IMR-90 (cell line): ENCODE data around the gene SCIN. TPM values are rescaled to one million over a fixed set of nuclear protein-coding genes. Genes with fewer than 3 reads are reported as not detected.

ENCODE experiments used
- ATAC-seq: fragments of 200-7000 bp; cut with Tn5 transposase; 2 replicates; pipeline ENCODE4 v1.9.1; 2020; ENCODE audit warnings: low read depth, mild to moderate bottlenecking, moderate library complexity
- BruUV-seq: library from RNA; stranded (reverse); fragments of 400-500 nt; replicated peaks from 2 replicates; lab custom pipeline; 2021; lab: Mats Ljungman, UMichigan
- CTCF ChIA-PET: fragments of 300-600 bp; formaldehyde crosslinking; extraction: SDS; loops from one replicate; lab custom pipeline; 2021; ENCODE audit warnings: antibody characterized with exemption; lab: Yijun Ruan, JAX
- POLR2A ChIA-PET: fragments of 300-600 bp; sonication (Branson Sonifier 250); formaldehyde crosslinking; loops from one replicate; lab custom pipeline; 2022; ENCODE audit warnings: antibody characterized with exemption; ENCODE audit not compliant: unreplicated experiment; lab: Charles Lee
- DNase-seq: peaks from one replicate; pipeline ENCODE4 v3.0.0; 2013
- H2AFZ ChIP-seq: replicated peaks from 2 replicates; pipeline ENCODE3; 2013; ENCODE audit warnings: low read length, mild to moderate bottlenecking; ENCODE audit not compliant: poor library complexity
- H2AK5ac ChIP-seq: 2 replicates; pipeline ENCODE4 v1.6.1; 2013; ENCODE audit warnings: low read depth, low read length, inconsistent platforms
- H2AK9ac ChIP-seq: replicated peaks from 2 replicates; pipeline ENCODE3; 2013; ENCODE audit warnings: mild to moderate bottlenecking, low read depth, low read length, moderate library complexity; ENCODE audit not compliant: poor library complexity
- H2BK120ac ChIP-seq: 2 replicates; pipeline ENCODE4 v1.6.1; 2013; ENCODE audit warnings: low read depth, low read length, inconsistent platforms
- H2BK15ac ChIP-seq: 3 replicates; pipeline ENCODE4 v1.6.1; 2013; ENCODE audit warnings: low read depth, low read length, inconsistent platforms
- H2BK20ac ChIP-seq: 2 replicates; pipeline ENCODE4 v1.6.1; 2013; ENCODE audit warnings: low read depth, mild to moderate bottlenecking, inconsistent platforms, low read length, moderate library complexity
- H2BK5ac ChIP-seq: 2 replicates; pipeline ENCODE4 v1.6.1; 2013; ENCODE audit warnings: mild to moderate bottlenecking, low read depth, low read length, inconsistent platforms; ENCODE audit not compliant: poor library complexity, severe bottlenecking
- H3K14ac ChIP-seq: replicated peaks from 2 replicates; pipeline ENCODE4 v1.6.1; 2013; ENCODE audit warnings: low read depth, low read length, inconsistent platforms
- H3K18ac ChIP-seq: 2 replicates; pipeline ENCODE4 v1.6.1; 2013; ENCODE audit warnings: low read depth, low read length, control low read depth
- H3K23ac ChIP-seq: 2 replicates; pipeline ENCODE4 v1.6.1; 2013; ENCODE audit warnings: low read depth, low read length, inconsistent platforms
- H3K27ac ChIP-seq: 2 replicates; pipeline ENCODE4 v1.5.1; 2013; ENCODE audit warnings: mild to moderate bottlenecking, control low read depth, low read length; ENCODE audit not compliant: insufficient read depth
- H3K27me3 ChIP-seq: 2 replicates; pipeline ENCODE4 v1.6.1; 2013; ENCODE audit warnings: low read length; ENCODE audit not compliant: control insufficient read depth, insufficient read depth
- H3K36me3 ChIP-seq: 2 replicates; pipeline ENCODE4 v1.6.1; 2013; ENCODE audit warnings: low read length, mixed read lengths; ENCODE audit not compliant: control insufficient read depth, insufficient read depth
- H3K4ac ChIP-seq: 2 replicates; pipeline ENCODE4 v1.6.1; 2013; ENCODE audit warnings: low read depth, low read length, inconsistent platforms
- H3K4me1 ChIP-seq: 2 replicates; pipeline ENCODE4 v1.6.1; 2013; ENCODE audit warnings: low read length, mixed read lengths; ENCODE audit not compliant: control insufficient read depth, insufficient read depth
- H3K4me2 ChIP-seq: 2 replicates; pipeline ENCODE4 v1.6.1; 2013; ENCODE audit warnings: low read depth, mild to moderate bottlenecking, control low read depth, low read length, moderate library complexity
- H3K4me3 ChIP-seq: 2 replicates; pipeline ENCODE4 v1.5.1; 2013; ENCODE audit warnings: low read depth, mild to moderate bottlenecking, control low read depth, low read length, moderate library complexity; ENCODE audit not compliant: insufficient read depth
- H3K56ac ChIP-seq: 2 replicates; pipeline ENCODE4 v1.6.1; 2013; ENCODE audit warnings: low read length, inconsistent platforms; ENCODE audit not compliant: insufficient read depth; ENCODE audit errors: extremely low read depth
- H3K79me1 ChIP-seq, 2 experiments: 2 replicates each; pipeline ENCODE4 v1.6.1; 2013; ENCODE audit warnings: low read length in 2 of 2, inconsistent platforms in 1 of 2, low read depth in 1 of 2
- H3K9ac ChIP-seq: 2 replicates; pipeline ENCODE4 v1.6.1; 2013; ENCODE audit warnings: low read depth, low read length, control low read depth
- H3K9me1 ChIP-seq: 2 replicates; pipeline ENCODE4 v1.6.1; 2013; ENCODE audit warnings: low read length, inconsistent platforms; ENCODE audit not compliant: insufficient read depth
- H3K9me3 ChIP-seq: 2 replicates; pipeline ENCODE4 v1.6.1; 2013; ENCODE audit warnings: low read length; ENCODE audit not compliant: control insufficient read depth, insufficient read depth
- H4K20me1 ChIP-seq: 2 replicates; pipeline ENCODE4 v1.6.1; 2013; ENCODE audit warnings: low read length, inconsistent platforms; ENCODE audit not compliant: insufficient read depth
- H4K5ac ChIP-seq: 2 replicates; pipeline ENCODE4 v1.6.1; 2013; ENCODE audit warnings: mild to moderate bottlenecking, low read depth, low read length, control low read depth
- H4K8ac ChIP-seq, 2 experiments: 2 replicates each; pipeline ENCODE4 v1.6.1; 2013; ENCODE audit warnings: low read depth in 2 of 2, low read length in 2 of 2, control low read depth in 1 of 2, inconsistent platforms in 1 of 2
- H4K91ac ChIP-seq: 2 replicates; pipeline ENCODE4 v1.6.1; 2013; ENCODE audit warnings: low read depth, low read length, inconsistent platforms; ENCODE audit not compliant: insufficient read depth
- CEBPB ChIP-seq: IDR thresholded peaks from 2 replicates; pipeline ENCODE4 v1.6.1; 2012; ENCODE audit warnings: low read depth, low read length, improper control_type of control experiment
- CTCF ChIP-seq: conservative IDR thresholded peaks from 2 replicates; pipeline ENCODE4 v1.5.1; 2012; ENCODE audit warnings: mild to moderate bottlenecking, low read depth, low read length, improper control_type of control experiment
- MAFK ChIP-seq: IDR thresholded peaks from 2 replicates; pipeline ENCODE4 v1.6.1; 2012; ENCODE audit warnings: low read depth, low read length, improper control_type of control experiment
- MXI1 ChIP-seq: IDR thresholded peaks from 2 replicates; pipeline ENCODE4 v1.6.1; 2012; ENCODE audit warnings: low read depth, mild to moderate bottlenecking, low read length, moderate library complexity, borderline replicate concordance
- POLR2A ChIP-seq: IDR thresholded peaks from 2 replicates; pipeline ENCODE4 v1.6.1; 2012; ENCODE audit warnings: mild to moderate bottlenecking, low read depth, low read length
- RAD21 ChIP-seq: IDR thresholded peaks from 2 replicates; pipeline ENCODE4 v1.6.1; 2012; ENCODE audit warnings: low read length, improper control_type of control experiment
- RCOR1 ChIP-seq: IDR thresholded peaks from 2 replicates; pipeline ENCODE4 v1.6.1; 2012; ENCODE audit warnings: mild to moderate bottlenecking, low read length, improper control_type of control experiment; ENCODE audit not compliant: insufficient replicate concordance
- RFX5 ChIP-seq: IDR thresholded peaks from 2 replicates; pipeline ENCODE4 v1.8.0; 2012; ENCODE audit warnings: low read depth, mild to moderate bottlenecking, low read length, moderate library complexity
- WGBS, 2 experiments: methylation state at CpG; one replicate each; pipeline versions ENCODE4 v1.1.5 to v1.1.7; 2013; ENCODE audit warnings: missing lambda C conversion rate in 2 of 2; ENCODE audit not compliant: insufficient read length in 1 of 2; ENCODE audit errors: extremely low coverage in 2 of 2; 5-methylcytosine and 5-hydroxymethylcytosine counted together
- dilution Hi-C: fragments of 300-500 bp; cut with HindIII; formaldehyde crosslinking; loops from one replicate; pipeline ENCODE4 v1.14.3; 2018; ENCODE audit warnings: low sequenced_read_pairs; ENCODE audit not compliant: unreplicated experiment
- in situ Hi-C: fragments of 300-500 bp; cut with MboI; formaldehyde crosslinking; loops from 3 replicates; pipeline ENCODE4 v1.14.3; 2019; ENCODE audit warnings: low sequenced_read_pairs, inconsistent platforms, mixed read lengths
- intact Hi-C: fragments of 100-400 bp; cut with micrococcal nuclease; formaldehyde crosslinking; loops from 2 replicates; pipeline ENCODE4 v1.10.0; 2022
- polyA plus RNA-seq, 3 experiments: library from polyadenylated mRNA; depleted of rRNA; stranded (reverse); fragments of >200 nt; gene quantifications; 2 replicates each; pipeline ENCODE4 v1.2.3, GENCODE V29; 2012; ENCODE audit warnings: low replicate concordance in 1 of 3
- total RNA-seq: library from RNA; depleted of rRNA; stranded (reverse); fragments of >200 nt; gene quantifications from 2 replicates; pipeline ENCODE4 v1.2.3, GENCODE V29; 2012

The SCIN gene
- total and polyA plus RNA-seq, 2 of the 4 experiments (the other 2 are of a cell fraction) = under 0.01 to 0.05 TPM

GRCh38 chr7:12564996-12565764 lies 5.3 kb upstream of the SCIN start:
- in situ Hi-C loops = no loop called here
- no peak for DNase-seq
- ATAC-seq = no peak

More at GRCh38 chr7:12564996-12565764, 5.3 kb upstream of the SCIN start:
- no peaks in the 10 kb centered on the region for H4K20me1 ChIP-seq
- dilution Hi-C loops (no loop called here), intact Hi-C loops (no loop called here)
- no peak overlapping the region for H3K18ac ChIP-seq
- H2BK5ac ChIP-seq = no peak overlapping the region
- no peak overlapping the region for H3K4me2 ChIP-seq
- H2AFZ ChIP-seq = no peak overlapping the region
- H3K27ac ChIP-seq = no peak overlapping the region
- no peaks in the 10 kb centered on the region for H3K9me1 ChIP-seq
- H2AK9ac ChIP-seq = no peak overlapping the region
- H3K4ac ChIP-seq = no peak overlapping the region
- no peak overlapping the region for H3K9ac ChIP-seq
- H2AK5ac ChIP-seq = no peak overlapping the region
- no peak overlapping the region for H3K23ac ChIP-seq
- no peaks in the 10 kb centered on the region for H3K79me1 ChIP-seq
- H3K27me3 ChIP-seq = peaks cover 12% of the 10 kb centered on the region
- no peak overlapping the region for H4K8ac ChIP-seq
- H3K56ac ChIP-seq = no peak overlapping the region
- H3K36me3 ChIP-seq = no peaks in the 10 kb centered on the region
- H2BK15ac ChIP-seq = no peak overlapping the region
- no peak overlapping the region for H3K14ac ChIP-seq
- H2BK120ac ChIP-seq = no peak overlapping the region
- TF ChIP-seq RAD21 = no peak
- no peak for TF ChIP-seq CTCF
- TF ChIP-seq RFX5 = no peak
- no peak for TF ChIP-seq RCOR1
- TF ChIP-seq CEBPB = peak; percentile 63; the same call in 1 of the 2 replicates
- TF ChIP-seq MXI1 = no peak
- no peak for TF ChIP-seq POLR2A
- no peak for TF ChIP-seq MAFK
- H2BK20ac ChIP-seq = no peak overlapping the region
- no peaks in the 10 kb centered on the region for H3K4me1 ChIP-seq
- H4K5ac ChIP-seq = no peak overlapping the region
- no peak overlapping the region for H4K91ac ChIP-seq
- H3K9me3 ChIP-seq = no peaks in the 10 kb centered on the region
- ChIA-PET CTCF (interaction anchor here (0.6 kb wide), 1 partner anchor 689 kb away, joined by 4 read pairs; no protein-coding TSS in a partner anchor), POLR2A (no interaction called here)
- no TSS peak for BruUV-seq
- no peak overlapping the region for H3K4me3 ChIP-seq
- WGBS, 2 experiments = 80% methylated on average over 1 of the region's 4 CpGs; no CpG with 5 or more reads in 1 of the 2 experiments
